Parathyroid adenoma (tissue), 2 donors: ENCODE measurements around the gene RAPGEF1.

Experiments used
- H2AFZ ChIP-seq: fragments of 300-600 bp; sonication (generic); one replicate; pipeline ENCODE4 v1.7.0; 2017; ENCODE audit warnings: antibody characterized with exemption, mild to moderate bottlenecking
- H3K27ac ChIP-seq: fragments of 300-600 bp; sonication (generic); one replicate; pipeline ENCODE4 v1.7.0; 2017
- H3K27me3 ChIP-seq: fragments of 300-600 bp; sonication (generic); one replicate; pipeline ENCODE4 v1.7.0; 2017; ENCODE audit warnings: low read length; ENCODE audit not compliant: control insufficient read depth, insufficient read depth
- H3K36me3 ChIP-seq: fragments of 300-600 bp; sonication (generic); one replicate; pipeline ENCODE4 v1.7.0; 2017; ENCODE audit warnings: low read length; ENCODE audit not compliant: control insufficient read depth, insufficient read depth
- H3K4me1 ChIP-seq: fragments of 300-600 bp; sonication (generic); one replicate; pipeline ENCODE4 v1.7.0; 2017; ENCODE audit warnings: control low read depth
- H3K4me2 ChIP-seq: fragments of 300-600 bp; sonication (generic); one replicate; pipeline ENCODE4 v1.7.0; 2017; ENCODE audit warnings: low read length
- H3K4me3 ChIP-seq: fragments of 300-600 bp; sonication (generic); one replicate; pipeline ENCODE4 v1.7.0; 2017; ENCODE audit warnings: low read depth, low read length
- H3K79me2 ChIP-seq: fragments of 300-600 bp; sonication (generic); one replicate; pipeline ENCODE4 v1.7.0; 2017; ENCODE audit warnings: control low read depth
- H3K9ac ChIP-seq: fragments of 300-600 bp; sonication (generic); one replicate; pipeline ENCODE4 v1.7.0; 2017; ENCODE audit warnings: mild to moderate bottlenecking
- H3K9me3 ChIP-seq: fragments of 300-600 bp; sonication (generic); one replicate; pipeline ENCODE4 v1.7.0; 2017; ENCODE audit warnings: low read length; ENCODE audit not compliant: control insufficient read depth
- CTCF ChIP-seq: fragments of 300-600 bp; sonication (generic); IDR thresholded peaks from one replicate; pipeline ENCODE4 v1.7.0; 2017; ENCODE audit warnings: antibody characterized with exemption, mild to moderate bottlenecking
- donor health status: primary hyperparathyroidism.

RAPGEF1 gene

GRCh38 chr9:131534721-131535237 is 205.1 kb downstream of the RAPGEF1 start:
- Histone ChIP-seq H3K4me3 (no peak overlapping the region), H3K79me2 (no peaks in the 10 kb centered on the region), H3K9ac (no peak overlapping the region)

GRCh38 chr9:131530920-131531832 is 208.7 kb downstream of the RAPGEF1 start, which contains the start of gene UCK1:
TSS of gene UCK1 (minus strand) at chr9:131531263. CDS start at chr9:131531174, 89 bp downstream.
- no peak within 1 kb of the TSS for H3K27ac ChIP-seq
- H3K9ac ChIP-seq = peak within 1 kb of the TSS; percentile 72
- peak within 1 kb of the TSS; percentile 70 for H3K4me3 ChIP-seq
- no peaks in the 10 kb centered on the region for H3K36me3 ChIP-seq
- H3K9me3 ChIP-seq = no peaks in the 10 kb centered on the region
- no peaks in the 10 kb centered on the region for H3K4me1 ChIP-seq
- peak within 1 kb of the TSS; percentile 98 for H2AFZ ChIP-seq
- H3K79me2 ChIP-seq = no peaks in the 10 kb centered on the region
- TF ChIP-seq CTCF = no peak
- no peaks in the 10 kb centered on the region for H3K27me3 ChIP-seq
- peak within 1 kb of the TSS; percentile 91 for H3K4me2 ChIP-seq

More at GRCh38 chr9:131534721-131535237, 205.1 kb downstream of the RAPGEF1 start:
- no peak overlapping the region for H2AFZ ChIP-seq
- H3K4me2 ChIP-seq = no peak overlapping the region
- H3K27me3 ChIP-seq = no peaks in the 10 kb centered on the region
- no peak overlapping the region for H3K27ac ChIP-seq
- no peak for TF ChIP-seq CTCF
- no peaks in the 10 kb centered on the region for H3K36me3 ChIP-seq
- no peaks in the 10 kb centered on the region for H3K9me3 ChIP-seq
- no peaks in the 10 kb centered on the region for H3K4me1 ChIP-seq

GRCh38 chr9:131530546-131530919 is 209.3 kb downstream of the RAPGEF1 start:
- no peaks in the 10 kb centered on the region for H3K4me1 ChIP-seq
- no peaks in the 10 kb centered on the region for H3K27me3 ChIP-seq
- no peak for TF ChIP-seq CTCF
- peak overlapping the region; percentile 70 for H3K4me3 ChIP-seq
- peak overlapping the region; percentile 16 for H2AFZ ChIP-seq
- peak overlapping the region; percentile 91 for H3K4me2 ChIP-seq
- H3K27ac ChIP-seq = no peak overlapping the region
- H3K79me2 ChIP-seq = no peaks in the 10 kb centered on the region
- no peaks in the 10 kb centered on the region for H3K9me3 ChIP-seq
- no peak overlapping the region for H3K9ac ChIP-seq
- no peaks in the 10 kb centered on the region for H3K36me3 ChIP-seq

GRCh38 chr9:131529597-131530545 is 210.0 kb downstream of the RAPGEF1 start:
- no peak for TF ChIP-seq CTCF
- Histone ChIP-seq H3K9ac (no peak overlapping the region), H3K79me2 (no peaks in the 10 kb centered on the region), H3K4me3 (peak overlapping the region; percentile 70), H3K9me3 (no peaks in the 10 kb centered on the region), H3K36me3 (no peaks in the 10 kb centered on the region), H3K27me3 (no peaks in the 10 kb centered on the region), H3K27ac (no peak overlapping the region), H2AFZ (peak overlapping the region; percentile 16), H3K4me1 (no peaks in the 10 kb centered on the region), H3K4me2 (peak overlapping the region; percentile 91)
